ENCODE results near the gene ROBO2.

The ROBO2 gene

GRCh38 chr3:77325702-77326101 lies 285.8 kb downstream of the ROBO2 start:
- TF ChIP-seq CTCF (conservative IDR thresholded peaks at IDR 0.05; ENCODE audit: low read length): no peak

GRCh38 chr3:77326586-77326985 lies 286.7 kb downstream of the ROBO2 start:
- no peak for TF ChIP-seq CTCF (conservative IDR thresholded peaks at IDR 0.05; ENCODE audit: low read length)
- DNase-seq (ENCODE audit: low read depth): no peak
- no peak overlapping the region for H3K4me3 ChIP-seq (ENCODE audit: low read length)

More at GRCh38 chr3:77325702-77326101, 285.8 kb downstream of the ROBO2 start:
- no peak overlapping the region for H3K4me3 ChIP-seq (ENCODE audit: low read length)
- DNase-seq (ENCODE audit: low read depth): no peak

- peak; percentile 73 for DNase-seq (ENCODE audit: low read depth)
- TF ChIP-seq CTCF (conservative IDR thresholded peaks at IDR 0.05; ENCODE audit: low read length): no peak
Measured at GRCh38 chr3:77328690-77329089, 288.8 kb downstream of the ROBO2 start.

GRCh38 chr3:77329116-77329515 lies 289.2 kb downstream of the ROBO2 start:
- H3K4me3 ChIP-seq (ENCODE audit: low read length): no peak overlapping the region
- no peak for TF ChIP-seq CTCF (conservative IDR thresholded peaks at IDR 0.05; ENCODE audit: low read length)
- peak; percentile 62 for DNase-seq (ENCODE audit: low read depth)

More at GRCh38 chr3:77328690-77329089, 288.8 kb downstream of the ROBO2 start:
- H3K4me3 ChIP-seq (ENCODE audit: low read length): no peak overlapping the region

GRCh38 chr3:77338195-77338594 lies 298.3 kb downstream of the ROBO2 start:
- TF ChIP-seq CTCF (conservative IDR thresholded peaks at IDR 0.05; ENCODE audit: low read length): no peak
- DNase-seq (ENCODE audit: low read depth): no peak
- no peak overlapping the region for H3K4me3 ChIP-seq (ENCODE audit: low read length)

GRCh38 chr3:77342027-77342426 lies 302.1 kb downstream of the ROBO2 start:
- no peak overlapping the region for H3K4me3 ChIP-seq (ENCODE audit: low read length)
- no peak for DNase-seq (ENCODE audit: low read depth)
- no peak for TF ChIP-seq CTCF (conservative IDR thresholded peaks at IDR 0.05; ENCODE audit: low read length)

GRCh38 chr3:77342688-77343087 lies 302.8 kb downstream of the ROBO2 start:
- DNase-seq (ENCODE audit: low read depth): no peak
- TF ChIP-seq CTCF (conservative IDR thresholded peaks at IDR 0.05; ENCODE audit: low read length): no peak
- H3K4me3 ChIP-seq (ENCODE audit: low read length): no peak overlapping the region

All from AG10803 (cell line).